T-helper 1 cell (primary cell): Measurements from ENCODE around the gene GCSAM.

ENCODE experiments used
- DNase-seq, 5 donors: peaks; one replicate each; pipeline ENCODE4 v3.0.0-alpha.2; 2012 to 2020

Gene GCSAM

DNA sequence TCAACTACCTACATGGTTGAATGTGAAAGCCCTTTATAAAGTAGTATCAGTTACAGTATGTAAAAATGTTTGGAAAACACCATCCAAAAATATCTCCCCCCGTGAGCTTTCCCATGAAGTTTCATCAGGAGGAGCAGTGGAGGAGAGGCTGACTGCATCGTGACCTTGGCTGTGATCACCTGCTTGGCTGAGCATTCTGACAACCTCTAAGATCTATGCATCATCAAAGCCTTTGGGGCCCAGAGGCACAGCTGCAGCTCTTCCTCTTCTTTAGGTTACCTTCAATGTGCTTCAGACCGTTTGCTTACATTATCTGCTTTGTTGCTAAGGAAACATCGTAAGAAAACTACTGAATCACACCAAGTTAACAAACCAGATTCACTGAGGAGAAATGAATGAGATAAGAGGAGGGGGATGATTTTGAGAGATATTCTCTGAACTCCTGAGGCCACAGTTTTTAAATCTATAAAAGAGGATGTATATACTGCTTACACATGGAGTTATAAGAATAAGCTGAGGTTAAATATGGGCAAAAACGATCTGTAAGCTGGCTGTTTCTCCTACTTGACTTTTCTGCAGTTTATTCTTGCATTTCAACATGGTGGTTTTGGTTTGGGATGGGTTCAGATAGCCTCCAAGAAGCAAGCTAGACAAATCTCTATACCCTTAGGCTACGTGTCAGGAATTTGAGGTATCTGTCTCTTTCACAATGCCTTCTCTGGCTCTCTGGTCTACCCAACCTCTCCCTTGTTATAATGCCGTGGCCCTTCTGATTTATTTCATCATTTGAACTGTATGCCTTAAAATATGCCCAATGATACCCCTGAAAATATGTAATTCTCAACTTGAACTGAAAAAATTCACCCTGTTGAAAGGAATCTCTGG lies 4.0 kb downstream of the GCSAM start:
- peak; percentile 20 to 83 (median 42) for DNase-seq

DNA sequence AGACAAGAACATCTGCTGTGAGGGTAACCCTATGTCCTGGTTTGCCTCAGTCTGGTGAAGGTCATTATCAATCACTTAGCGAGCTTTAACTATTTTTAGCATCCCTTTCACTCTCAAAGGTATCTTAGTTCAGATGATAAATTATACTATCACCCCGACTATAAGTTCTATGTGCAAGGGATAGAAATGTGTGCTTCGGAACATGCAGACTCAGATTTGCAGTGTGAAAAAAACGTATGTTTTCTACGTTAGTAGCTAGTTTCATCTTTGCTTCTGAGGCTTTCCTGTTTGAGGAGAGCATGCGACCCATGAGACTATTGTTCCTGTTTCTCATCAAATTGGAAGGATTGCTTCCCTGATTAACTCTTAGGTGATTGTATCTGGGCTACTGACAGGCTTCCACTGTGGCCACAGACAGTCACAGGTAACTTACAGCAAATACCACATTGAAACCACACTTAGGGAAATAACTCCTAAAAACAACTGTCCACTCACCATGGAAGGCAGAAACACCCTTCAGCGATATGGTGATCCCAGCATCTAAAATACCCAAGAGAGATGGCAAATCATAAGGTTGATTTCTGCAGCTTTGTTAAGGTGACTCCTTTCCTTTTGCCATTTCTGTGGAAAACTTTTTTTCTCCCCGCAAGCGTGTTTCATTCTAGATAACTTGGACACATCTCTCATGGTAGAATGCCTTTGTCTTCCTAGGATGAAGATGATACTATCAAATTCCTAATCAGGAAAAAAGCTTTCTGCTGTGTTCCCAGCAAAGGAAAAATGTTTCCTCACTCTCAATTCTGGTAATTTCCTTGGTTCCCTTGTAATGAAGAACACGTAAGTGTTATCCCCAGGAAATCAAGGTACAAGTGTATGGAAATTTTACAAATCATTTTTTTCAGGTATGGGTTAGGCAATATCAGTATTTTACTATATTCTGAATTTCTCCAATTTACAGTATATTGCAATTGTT lies 5.2 kb downstream of the GCSAM start:
- DNase-seq, result peak in 1 of 5 donors; percentile 44

DNA sequence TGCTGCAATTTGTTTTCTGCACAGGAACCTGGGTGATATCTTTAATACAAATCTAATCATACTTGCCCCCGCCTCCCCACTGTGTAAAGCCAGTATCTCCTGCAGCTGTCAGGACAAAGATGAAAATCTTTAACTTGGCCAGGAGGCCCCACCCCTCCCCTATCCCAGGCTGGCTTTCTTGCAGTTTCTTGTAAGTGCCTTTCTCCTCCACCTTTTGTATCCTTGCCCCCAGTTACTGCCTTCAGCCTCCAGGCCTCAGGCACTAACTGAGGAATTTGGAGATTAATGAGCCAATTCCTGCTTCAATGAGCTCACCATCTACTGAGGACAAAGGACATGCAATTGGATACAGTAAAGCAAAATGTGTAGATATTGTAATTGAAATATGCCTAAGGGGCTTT lies 6.5 kb downstream of the GCSAM start:
- DNase-seq, result no peak

DNA sequence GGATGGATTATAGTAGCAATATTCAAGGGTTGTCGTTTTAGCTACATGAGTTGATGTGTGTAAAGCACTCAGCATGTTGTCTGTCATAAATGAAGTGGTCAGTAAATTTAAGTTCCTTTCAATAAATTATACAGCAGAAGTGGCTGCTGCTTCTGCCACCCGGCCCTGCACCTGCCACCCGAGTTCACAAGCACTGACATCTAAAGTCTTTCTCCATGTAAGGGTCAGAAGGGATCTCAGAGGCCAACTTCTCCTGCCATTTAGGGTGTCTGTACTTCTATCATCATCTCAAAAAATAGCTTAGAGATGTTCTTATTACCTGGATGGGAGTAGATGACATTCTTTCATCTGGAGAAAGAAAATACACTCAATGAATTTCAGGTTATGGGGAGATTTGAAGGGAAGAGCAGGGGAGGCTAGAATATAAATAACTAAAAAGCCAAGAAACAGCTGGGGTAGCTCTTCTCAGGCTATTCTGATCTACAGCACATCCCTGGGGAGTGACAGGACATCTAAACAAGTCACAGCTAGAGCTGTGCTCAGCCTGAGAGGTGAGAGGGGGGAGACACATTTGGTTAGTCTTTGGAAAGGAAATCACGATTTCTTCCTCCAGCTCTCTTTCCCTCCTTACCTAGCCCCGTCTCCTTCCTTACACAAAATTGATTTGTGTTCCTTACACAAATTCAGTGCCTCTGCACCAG lies 8.0 kb downstream of the GCSAM start:
- no peak for DNase-seq

DNA sequence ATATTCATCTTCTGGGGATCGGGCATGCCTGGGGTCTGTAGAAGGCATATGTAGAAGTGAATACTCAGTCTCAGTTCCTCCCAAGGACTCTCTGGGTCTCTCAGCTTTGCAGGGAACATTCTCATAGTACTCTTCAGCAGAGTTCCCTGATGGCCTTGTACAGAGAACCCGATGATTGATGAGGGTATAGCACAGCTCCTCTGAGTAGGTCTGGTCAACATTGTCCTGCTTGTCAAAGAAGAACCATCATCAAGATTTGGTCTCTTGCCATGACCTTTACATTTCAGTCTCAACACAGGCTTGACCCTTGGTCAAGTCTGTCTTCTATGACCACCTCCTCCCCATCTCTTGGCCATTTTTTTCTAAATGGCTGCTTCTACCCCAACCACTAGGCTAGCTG lies 9.5 kb downstream of the GCSAM start:
- DNase-seq, result no peak

DNA sequence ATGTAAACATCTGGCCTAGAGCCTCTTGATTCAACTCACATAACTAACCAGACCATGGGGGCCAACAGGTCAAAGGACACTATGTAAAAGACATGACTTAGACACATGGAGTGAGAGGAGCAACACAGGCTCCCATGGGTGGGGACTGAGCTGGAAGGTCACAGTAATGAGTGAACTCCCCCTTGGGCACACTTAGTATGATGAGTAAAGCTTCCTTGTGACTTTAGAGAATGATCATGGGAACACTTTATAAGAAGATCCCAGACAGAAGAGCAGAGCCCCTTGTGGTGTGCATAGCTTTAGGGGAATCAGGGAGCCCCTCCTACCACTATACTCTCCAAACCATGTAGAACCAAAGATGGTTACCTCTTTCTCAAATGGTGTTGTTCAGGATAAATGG lies 10.2 kb downstream of the GCSAM start:
- no peak for DNase-seq

DNA sequence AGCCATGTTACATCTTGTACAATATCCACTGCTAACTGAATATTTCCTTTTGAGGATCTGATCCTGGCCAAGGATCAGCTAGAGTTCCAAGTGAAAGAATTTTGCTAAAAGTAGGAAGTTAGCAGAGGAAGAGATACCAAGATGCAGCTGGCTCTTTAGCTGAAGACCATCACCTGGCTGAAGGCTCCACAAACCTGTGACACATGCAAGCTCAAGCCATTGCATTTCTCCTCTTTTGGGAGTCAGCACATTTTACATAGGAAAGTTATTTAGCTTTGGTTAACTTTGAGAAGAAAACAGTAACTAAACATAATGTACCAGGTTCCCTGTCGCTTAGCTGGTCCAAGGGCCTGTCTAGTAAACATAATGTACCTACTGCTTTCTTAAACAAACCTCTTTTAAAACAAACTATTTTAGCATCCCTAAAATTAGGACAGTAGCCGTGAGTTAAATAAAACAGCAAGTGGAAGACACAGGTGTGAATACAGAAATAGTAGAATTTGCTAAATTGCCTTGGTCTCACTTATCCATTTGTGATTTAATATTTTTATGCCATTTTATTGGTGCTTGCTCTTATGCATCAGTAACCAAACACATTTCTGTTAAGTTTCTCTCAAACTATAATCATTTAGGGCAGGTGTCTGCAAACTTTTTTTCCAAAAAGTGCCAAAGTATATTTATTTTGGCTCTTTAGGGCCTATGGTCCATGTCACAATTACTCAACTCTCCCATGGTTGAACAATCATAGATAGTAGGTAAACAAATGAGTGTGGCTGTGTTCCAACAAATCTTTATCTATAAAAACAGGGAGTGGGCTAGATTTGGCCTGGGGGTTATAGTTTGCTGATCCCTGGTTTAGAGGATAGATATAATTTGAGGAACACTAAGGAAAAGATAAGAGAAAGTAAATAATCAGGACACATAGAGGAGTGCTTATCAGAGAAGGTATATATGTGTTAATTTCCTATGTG lies 11.2 kb downstream of the GCSAM start:
- no peak for DNase-seq

DNA sequence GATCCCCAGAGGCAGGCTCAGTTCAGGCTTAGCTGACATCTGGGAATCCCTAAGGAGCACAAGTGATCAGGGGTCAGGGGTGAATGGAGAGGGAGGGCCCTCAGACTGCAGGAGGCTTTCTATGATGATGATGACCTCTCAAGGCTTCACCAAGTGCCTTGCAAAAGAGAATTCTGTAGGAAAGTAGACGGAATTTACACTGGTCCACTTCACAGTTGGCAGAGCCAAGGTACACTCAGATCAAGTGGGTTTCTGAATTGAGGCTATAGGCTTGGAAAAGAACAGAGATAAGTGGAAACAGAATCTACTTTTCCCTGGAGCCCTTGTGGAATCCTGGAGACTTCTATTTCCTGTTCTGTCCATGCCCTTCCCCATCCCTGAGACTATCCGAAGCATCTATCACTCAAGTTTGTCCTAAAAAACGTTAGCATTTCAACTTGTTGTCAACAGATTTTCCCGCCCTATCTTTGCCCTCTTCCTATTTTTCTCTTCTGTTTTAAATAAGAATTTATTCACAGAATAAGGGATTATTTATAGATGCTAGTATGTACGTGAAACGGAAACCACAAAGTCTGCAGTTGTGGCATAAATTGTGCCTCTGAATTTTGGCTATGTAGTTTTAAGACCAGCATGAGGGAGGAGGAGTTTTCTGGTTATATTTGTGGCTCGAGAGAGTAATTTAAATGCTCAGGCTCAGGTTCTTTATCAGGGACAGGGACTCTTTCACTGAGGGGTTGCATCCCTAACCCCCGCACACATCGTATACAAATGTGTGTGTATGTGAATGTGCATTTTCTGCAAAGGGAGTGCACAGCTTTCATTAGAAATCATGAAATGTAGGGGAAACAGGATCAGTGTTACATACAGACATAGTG lies 12.8 kb downstream of the GCSAM start:
- DNase-seq, result peak in 1 of 5 donors; percentile 22

DNA sequence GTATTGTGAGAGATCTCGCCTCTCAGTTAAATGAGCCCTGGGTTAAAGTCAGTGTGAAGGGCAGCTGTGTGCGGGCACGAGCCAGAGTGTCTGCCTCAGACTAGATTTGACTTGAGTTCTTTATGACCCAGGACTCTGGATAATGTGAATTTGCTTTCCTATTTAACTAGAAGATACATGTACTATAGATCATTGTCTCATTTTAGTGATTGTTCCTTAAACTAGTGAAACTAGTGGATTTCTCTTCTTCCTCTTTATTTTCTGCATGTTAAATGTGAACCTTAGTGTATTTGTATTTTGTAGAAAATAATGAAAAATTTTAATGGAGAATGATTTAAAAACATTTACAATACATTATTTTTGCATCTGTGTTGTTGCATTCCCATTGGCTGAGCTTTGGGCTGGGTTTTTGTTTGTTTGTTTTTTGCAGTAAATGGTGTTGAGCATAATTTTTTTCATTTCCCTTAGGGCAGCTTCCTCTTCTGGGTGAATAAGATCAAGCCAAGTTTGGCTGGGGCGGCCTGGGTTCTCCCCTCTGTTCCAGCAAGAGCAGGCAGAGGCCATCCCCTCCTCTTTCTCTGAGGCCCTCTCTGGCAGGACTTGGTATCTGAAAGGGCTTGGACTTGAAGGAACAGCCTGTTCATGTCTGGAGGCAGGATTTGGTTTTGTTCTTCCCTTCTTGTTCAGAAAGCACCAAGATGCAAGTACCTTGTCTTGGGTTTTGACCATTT lies 15.0 kb downstream of the GCSAM start:
- DNase-seq, result no peak

DNA sequence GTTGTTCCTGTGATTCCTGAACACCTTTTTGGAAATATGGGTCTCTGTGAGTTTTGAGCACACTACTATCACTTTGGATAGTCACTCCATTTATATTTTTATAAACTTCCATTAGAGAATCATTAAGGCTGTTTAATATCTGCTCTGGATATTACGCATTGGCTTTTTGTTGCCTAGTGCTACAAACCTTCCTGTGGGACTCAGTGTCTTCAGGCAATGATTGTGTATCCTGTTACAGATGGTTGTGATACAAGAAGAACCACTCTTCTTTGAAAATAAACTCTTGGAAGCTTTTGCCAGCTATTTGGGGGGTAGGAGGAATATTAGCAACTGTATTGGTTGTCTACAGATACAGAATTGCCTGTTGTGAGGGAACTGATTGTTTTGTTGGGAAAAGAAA lies 15.6 kb downstream of the GCSAM start:
- no peak for DNase-seq

DNA sequence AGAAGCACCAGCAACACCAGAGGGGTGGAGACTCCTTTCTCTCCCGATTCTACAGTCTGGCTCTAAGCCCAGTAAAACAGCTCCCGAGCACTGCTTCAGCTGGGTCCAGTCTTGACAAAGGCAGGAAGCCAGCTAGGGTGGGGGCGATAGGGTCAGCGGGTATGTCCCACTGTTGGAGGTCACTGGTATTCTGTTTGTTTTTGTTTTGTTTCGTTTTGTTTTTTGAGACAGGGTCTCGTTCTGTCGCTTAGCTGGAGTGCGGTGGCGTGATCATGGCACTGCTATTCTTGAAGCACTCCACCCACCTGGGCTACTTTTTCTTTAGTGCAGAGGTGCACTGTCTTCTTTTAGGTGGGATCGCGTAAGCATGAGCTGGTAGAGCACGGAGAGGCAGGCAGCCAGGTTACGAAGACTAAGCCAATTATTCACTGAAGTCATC lies 16.3 kb downstream of the GCSAM start:
- no peak for DNase-seq

DNA sequence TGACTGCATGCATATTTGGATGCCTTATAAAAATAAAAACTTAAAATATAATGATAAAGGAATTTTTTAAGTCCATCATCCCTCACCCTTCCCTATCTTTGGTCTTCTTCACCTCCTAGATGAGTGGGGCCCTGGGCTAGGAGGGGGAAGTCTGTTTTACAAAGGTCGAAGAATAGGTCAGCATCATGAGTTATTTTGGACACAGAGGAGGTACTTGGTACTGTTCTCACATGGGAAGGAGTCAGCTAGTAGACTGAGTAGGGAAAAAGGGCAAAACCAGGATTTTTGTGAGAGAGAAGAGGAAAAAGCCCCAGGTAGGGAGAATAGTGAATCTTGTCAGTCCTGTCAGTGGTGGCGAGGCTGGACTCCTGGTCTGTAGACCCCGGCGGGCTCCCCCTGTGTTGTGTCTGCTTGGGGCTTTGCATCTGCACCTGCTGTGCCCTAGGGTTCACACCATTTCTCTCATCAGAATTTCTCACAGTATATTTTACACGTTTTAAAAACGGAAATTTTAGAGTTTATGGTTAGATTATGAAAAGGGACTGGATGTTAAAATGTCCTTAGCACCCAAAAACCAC lies 17.2 kb downstream of the GCSAM start:
- DNase-seq, result no peak

DNA sequence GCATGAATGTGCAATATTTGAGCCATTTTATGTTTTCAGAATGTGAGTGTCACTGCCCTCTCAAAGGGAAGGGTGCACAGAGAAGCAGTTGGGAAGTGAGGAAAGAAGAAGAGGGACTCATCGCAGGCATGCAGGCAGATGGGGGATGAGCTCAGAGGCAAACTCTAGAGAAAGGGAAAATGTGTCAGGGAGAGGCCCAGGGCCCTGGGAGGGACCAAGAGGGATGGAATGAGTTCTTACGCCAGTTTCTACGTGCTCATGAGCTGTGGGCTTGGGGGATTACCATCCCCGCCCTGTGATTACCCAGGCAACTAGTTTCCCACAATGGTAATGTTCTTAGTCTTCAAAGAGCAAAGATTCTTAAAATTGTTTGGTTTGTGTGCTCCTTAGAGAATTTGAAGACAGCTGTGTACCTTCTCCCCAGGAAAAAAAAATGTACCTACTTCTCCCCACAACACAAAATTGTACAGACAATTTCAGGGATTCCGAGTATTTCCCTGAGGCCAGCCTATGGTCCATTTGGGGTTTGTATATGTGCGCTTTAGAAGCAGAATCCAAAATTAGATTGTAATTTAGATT lies 17.8 kb downstream of the GCSAM start:
- DNase-seq, result no peak

DNA sequence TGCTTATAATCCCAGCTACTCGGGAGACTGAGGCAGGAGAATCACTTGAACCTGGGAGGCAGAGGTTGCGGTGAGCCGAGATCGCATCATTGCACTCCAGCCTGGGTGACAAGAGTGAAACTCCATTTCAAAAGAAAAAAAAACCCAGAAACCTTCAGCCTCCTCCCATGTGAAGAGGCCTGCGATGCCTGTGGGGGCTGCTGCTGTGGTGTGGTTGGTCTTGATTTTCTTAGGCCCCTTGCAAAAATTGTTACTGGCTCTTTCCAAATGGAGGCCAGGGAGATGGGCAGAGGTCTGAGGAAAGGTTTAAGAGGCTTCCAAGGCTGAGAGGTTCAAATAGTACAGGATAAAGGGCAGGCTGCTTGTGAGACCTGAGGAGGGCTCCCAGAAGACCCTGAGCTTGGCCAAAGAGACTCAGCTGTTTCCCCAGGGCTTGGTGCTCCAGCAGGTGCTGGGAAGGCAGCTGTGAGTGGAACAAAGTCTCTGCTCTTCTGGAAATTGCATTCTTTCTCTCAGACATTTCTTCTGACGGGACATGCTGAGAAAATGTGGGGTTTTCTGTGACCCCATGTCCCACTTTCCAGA lies 18.4 kb downstream of the GCSAM start:
- DNase-seq, result no peak

DNA sequence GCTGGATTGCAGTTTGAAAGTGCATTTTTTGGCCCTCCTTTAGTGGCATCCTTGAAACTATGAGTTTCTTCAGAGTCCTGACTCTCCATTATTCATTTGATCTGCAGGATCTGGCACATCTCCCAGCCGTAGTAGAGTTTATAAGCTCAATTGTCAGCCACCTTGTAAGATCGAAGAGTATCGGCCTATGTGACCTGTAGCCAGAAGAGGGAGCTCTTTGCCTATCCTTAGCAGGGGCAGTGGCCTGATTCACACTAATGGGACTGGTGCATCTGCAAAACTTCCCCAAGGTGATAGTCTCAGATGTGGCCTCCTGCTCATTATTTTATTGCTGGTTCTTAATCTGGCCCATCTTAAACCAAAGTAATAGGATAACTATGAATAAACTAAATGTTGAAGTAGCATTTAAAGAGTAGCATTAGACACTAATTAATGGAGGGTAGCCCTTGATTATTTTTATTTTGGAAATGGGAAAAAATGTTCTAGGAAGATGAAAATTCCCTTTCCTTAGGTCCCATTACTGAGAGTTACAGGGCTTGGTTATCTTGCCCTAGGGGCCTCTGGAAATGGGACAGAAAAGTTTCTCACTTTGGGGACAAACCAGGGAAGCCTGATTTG lies 21.2 kb downstream of the GCSAM start:
- peak; percentile 11 to 77 (median 45) for DNase-seq

DNA sequence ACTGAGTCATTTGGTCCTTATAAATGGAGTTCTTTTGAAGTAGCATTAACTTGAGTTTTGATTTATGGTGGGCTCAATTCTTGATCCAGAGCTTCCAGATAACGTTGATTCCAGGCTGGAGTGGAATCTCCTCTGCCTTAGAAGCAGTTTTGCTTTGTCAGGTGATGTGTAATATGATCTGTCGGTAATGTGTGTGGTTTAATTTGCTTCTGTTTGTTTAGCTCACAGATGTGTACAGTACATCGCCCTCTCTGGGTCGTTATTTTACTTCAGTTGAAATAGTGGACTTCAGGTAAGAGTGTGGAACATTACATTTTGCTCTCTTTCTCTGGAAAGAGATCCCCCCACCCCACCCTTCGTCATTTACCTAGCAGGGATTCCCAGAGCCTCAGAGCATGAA lies 23.7 kb downstream of the GCSAM start:
- DNase-seq, result no peak

DNA sequence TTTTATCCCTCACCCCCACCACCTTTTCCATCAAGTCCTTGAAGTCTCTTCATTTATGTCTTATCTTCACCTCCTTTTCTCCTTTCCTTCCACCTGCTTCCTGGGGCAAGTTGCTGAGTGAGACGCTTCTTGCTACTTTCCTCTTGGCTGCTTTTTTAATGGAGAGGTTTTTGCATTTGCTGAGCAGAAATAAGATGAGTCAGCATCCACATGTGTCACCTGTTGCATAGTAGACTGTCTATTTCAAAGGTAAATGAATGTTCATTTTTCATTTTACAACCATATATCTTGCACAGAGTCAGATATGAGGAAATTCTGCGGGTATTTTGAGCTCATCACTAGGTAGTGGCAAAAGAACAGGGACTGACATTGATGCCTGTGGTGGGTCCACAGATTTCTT lies 28.3 kb downstream of the GCSAM start:
- no peak for DNase-seq

DNA sequence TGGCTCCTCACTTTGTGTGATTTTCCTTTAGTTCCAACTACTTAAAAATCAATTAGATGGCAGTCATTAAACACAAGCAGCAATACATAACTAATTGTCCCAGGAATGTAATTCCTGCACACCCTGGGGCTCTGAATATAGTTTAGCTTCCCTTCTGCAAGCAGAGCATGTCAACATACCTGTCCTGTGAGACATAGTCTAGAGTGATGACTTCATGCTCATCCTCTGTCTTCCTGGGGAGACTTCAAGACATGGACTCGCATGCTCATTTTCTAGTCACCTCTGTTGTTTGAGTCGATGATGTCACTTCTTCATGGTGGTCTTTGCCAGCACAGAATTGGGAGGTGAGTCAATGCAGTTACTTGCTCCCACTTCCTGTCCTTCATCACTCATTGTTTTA lies 31.1 kb downstream of the GCSAM start:
- no peak for DNase-seq
